Neural progenitor cell (in vitro differentiated cells): ENCODE measurements around the gene KLHDC4. TPM values are rescaled to one million over a fixed set of nuclear protein-coding genes. Genes with fewer than 3 reads are reported as not detected.

Experiments
- DNase-seq: peaks from one replicate; pipeline ENCODE4 v3.0.0-alpha.2; 2016; ENCODE audit warnings: low spot score
- H2AFZ ChIP-seq: fragments of 200-600 bp; sonication (generic); replicated peaks from 2 replicates; pipeline ENCODE4 v1.6.1; 2016; ENCODE audit warnings: antibody characterized with exemption
- H3F3A ChIP-seq: fragments of 200-600 bp; sonication (generic); 2 replicates; pipeline ENCODE4 v1.6.1; 2016; ENCODE audit warnings: antibody characterized with exemption, low read depth
- H3K27ac ChIP-seq: fragments of 200-600 bp; sonication (generic); 2 replicates; pipeline ENCODE4 v1.5.1; 2016; ENCODE audit warnings: mild to moderate bottlenecking
- H3K27me3 ChIP-seq: fragments of 200-600 bp; sonication (generic); 2 replicates; pipeline ENCODE4 v1.6.1; 2016; ENCODE audit warnings: mild to moderate bottlenecking, moderate library complexity
- H3K36me3 ChIP-seq: fragments of 200-600 bp; sonication (generic); 2 replicates; pipeline ENCODE4 v1.5.1; 2016
- H3K4me1 ChIP-seq: fragments of 200-600 bp; sonication (generic); 2 replicates; pipeline ENCODE4 v1.6.1; 2016; ENCODE audit warnings: mixed run types
- H3K4me2 ChIP-seq: fragments of 200-600 bp; sonication (generic); 2 replicates; pipeline ENCODE4 v1.6.1; 2016
- H3K4me3 ChIP-seq: fragments of 200-600 bp; sonication (generic); 2 replicates; pipeline ENCODE4 v1.5.1; 2016
- H3K79me2 ChIP-seq: fragments of 200-600 bp; sonication (generic); 2 replicates; pipeline ENCODE4 v1.6.1; 2016; ENCODE audit warnings: low read depth
- H3K9ac ChIP-seq: fragments of 200-600 bp; sonication (generic); 2 replicates; pipeline ENCODE4 v1.6.1; 2016
- H3K9me3 ChIP-seq: fragments of 200-600 bp; sonication (generic); 2 replicates; pipeline ENCODE4 v1.5.1; 2016; ENCODE audit warnings: low read depth
- H4K20me1 ChIP-seq: fragments of 200-600 bp; sonication (generic); 2 replicates; pipeline ENCODE4 v1.6.1; 2016; ENCODE audit warnings: low read depth
- H3K27ac Mint-ChIP-seq: 3 replicates; pipeline ENCODE4 v1.8.0; 2021; ENCODE audit warnings: mixed read lengths
- H3K27me3 Mint-ChIP-seq: 2 replicates; pipeline ENCODE4 v1.8.0; 2022; ENCODE audit warnings: low read depth, mild to moderate bottlenecking, inconsistent platforms, moderate library complexity, mixed read lengths; ENCODE audit not compliant: insufficient read depth
- H3K36me3 Mint-ChIP-seq: 3 replicates; pipeline ENCODE4 v1.8.0; 2021; ENCODE audit warnings: mixed read lengths
- H3K4me1 Mint-ChIP-seq: 3 replicates; pipeline ENCODE4 v1.8.0; 2021; ENCODE audit warnings: mixed read lengths
- H3K4me3 Mint-ChIP-seq: 3 replicates; pipeline ENCODE4 v1.8.0; 2021; ENCODE audit warnings: mild to moderate bottlenecking, moderate library complexity, mixed read lengths
- H3K9me3 Mint-ChIP-seq: 3 replicates; pipeline ENCODE4 v1.8.0; 2020; ENCODE audit warnings: mixed read lengths
- EZH2 ChIP-seq: fragments of 200-600 bp; sonication (generic); IDR thresholded peaks from 2 replicates; pipeline ENCODE4 v1.6.1; 2017; ENCODE audit warnings: antibody characterized with exemption, mild to moderate bottlenecking, moderate library complexity
- EZH2phosphoT487 ChIP-seq: fragments of 200-600 bp; sonication (generic); IDR thresholded peaks from 2 replicates; pipeline ENCODE4 v1.6.1; 2017; ENCODE audit warnings: antibody characterized with exemption
- total RNA-seq: library from RNA; depleted of rRNA; stranded (reverse); fragments of >200 nt; gene quantifications from 2 replicates; pipeline ENCODE4 v1.2.3, GENCODE V29; 2015; ENCODE audit warnings: low replicate concordance
- TF ChIP-seq, protein P1 (sequence below): fragments of 200-600 bp; sonication (generic); IDR thresholded peaks from 2 replicates; pipeline ENCODE4 v1.5.1; 2017; ENCODE audit warnings: antibody characterized with exemption, mild to moderate bottlenecking

Gene KLHDC4
- total RNA-seq, 1 donor from 2014 or later = 19.2 TPM

DNA sequence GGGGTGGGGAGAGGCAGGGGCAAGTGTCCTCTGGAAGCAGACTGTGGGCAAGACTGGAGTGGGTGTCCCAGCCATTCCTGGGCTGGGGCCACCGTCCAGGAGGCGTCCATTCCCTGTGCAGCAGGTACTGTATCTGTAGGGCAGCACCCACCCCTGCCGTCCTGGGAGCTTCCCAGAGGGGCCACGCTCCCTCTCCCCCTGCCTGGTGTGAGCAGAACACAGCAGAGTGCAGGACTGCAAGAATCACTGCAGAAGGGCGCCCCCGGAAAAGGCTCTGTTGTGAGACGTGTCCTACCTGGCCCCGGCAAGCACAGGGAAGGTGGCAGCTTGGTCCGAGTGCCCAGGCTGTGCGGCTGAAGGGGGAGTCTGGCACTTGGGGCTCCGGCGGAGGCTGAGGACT, 70.3 kb downstream of the KLHDC4 start:
- no peak overlapping the region for H3K9ac ChIP-seq
- TF ChIP-seq, protein P1, sequence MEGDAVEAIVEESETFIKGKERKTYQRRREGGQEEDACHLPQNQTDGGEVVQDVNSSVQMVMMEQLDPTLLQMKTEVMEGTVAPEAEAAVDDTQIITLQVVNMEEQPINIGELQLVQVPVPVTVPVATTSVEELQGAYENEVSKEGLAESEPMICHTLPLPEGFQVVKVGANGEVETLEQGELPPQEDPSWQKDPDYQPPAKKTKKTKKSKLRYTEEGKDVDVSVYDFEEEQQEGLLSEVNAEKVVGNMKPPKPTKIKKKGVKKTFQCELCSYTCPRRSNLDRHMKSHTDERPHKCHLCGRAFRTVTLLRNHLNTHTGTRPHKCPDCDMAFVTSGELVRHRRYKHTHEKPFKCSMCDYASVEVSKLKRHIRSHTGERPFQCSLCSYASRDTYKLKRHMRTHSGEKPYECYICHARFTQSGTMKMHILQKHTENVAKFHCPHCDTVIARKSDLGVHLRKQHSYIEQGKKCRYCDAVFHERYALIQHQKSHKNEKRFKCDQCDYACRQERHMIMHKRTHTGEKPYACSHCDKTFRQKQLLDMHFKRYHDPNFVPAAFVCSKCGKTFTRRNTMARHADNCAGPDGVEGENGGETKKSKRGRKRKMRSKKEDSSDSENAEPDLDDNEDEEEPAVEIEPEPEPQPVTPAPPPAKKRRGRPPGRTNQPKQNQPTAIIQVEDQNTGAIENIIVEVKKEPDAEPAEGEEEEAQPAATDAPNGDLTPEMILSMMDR = no peak
- TF ChIP-seq EZH2 = no peak
- no peak for TF ChIP-seq EZH2phosphoT487
- H3K9me3 Mint-ChIP-seq = no peaks in the 10 kb centered on the region
- peaks cover 11% of the 10 kb centered on the region for H4K20me1 ChIP-seq
- DNase-seq = no peak
- H3K36me3 ChIP-seq = no peaks in the 10 kb centered on the region
- H3K9me3 ChIP-seq = no peaks in the 10 kb centered on the region
- H3K27ac ChIP-seq = no peak overlapping the region
- no peak overlapping the region for H3K4me3 ChIP-seq
- no peaks in the 10 kb centered on the region for H3K79me2 ChIP-seq
- no peaks in the 10 kb centered on the region for H3K4me1 Mint-ChIP-seq
- H3K4me3 Mint-ChIP-seq = no peak overlapping the region
- H3K27me3 Mint-ChIP-seq = peaks cover 10% of the 10 kb centered on the region
- H3F3A ChIP-seq = no peaks in the 10 kb centered on the region
- no peaks in the 10 kb centered on the region for H3K4me1 ChIP-seq
- H3K27me3 ChIP-seq = no peaks in the 10 kb centered on the region
- H3K4me2 ChIP-seq = no peak overlapping the region
- no peak overlapping the region for H3K27ac Mint-ChIP-seq
- H3K36me3 Mint-ChIP-seq = peaks cover 5% of the 10 kb centered on the region
- H2AFZ ChIP-seq = no peak overlapping the region

DNA sequence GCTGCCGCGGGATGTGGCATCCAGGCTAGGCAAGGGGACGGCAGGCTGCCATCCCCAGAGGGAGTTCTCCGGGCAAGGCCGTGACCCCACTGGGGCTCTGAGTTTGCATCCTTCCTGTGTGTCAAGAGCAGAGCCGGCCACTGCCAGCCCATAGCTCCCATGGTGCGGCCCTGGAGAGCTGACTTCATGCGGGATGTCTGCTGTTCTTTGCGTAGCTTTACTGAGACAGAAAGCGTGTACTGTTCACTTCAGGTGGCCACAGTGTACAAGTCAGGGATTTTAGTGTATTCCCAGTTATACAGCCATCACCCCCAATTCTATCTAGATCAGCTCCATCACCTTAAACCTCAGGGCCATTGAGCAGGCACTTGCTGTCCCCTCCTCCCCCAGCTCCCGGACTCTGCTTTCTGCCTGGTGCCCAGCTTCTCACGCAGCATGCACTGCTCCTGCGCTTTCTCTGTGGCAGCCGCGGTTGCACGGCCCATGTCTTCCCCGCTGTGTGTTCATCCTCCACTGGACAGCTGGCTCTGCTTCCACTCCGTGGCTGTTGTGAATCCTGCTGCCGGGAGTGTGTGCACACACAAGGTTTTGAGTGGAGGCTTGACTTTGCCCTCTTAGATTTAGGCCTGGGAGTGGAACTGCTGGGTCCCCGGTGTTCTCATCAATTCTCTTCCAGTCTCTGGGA, 71.2 kb downstream of the KLHDC4 start:
- Mint-ChIP-seq H3K27me3 (peaks cover 10% of the 10 kb centered on the region), H3K9me3 (no peaks in the 10 kb centered on the region), H3K4me1 (no peaks in the 10 kb centered on the region), H3K4me3 (no peak overlapping the region), H3K36me3 (peaks cover 5% of the 10 kb centered on the region), H3K27ac (no peak overlapping the region)
- Histone ChIP-seq H3K27ac (no peak overlapping the region), H3K4me1 (no peaks in the 10 kb centered on the region), H2AFZ (no peak overlapping the region), H3K4me2 (no peak overlapping the region), H3K79me2 (no peaks in the 10 kb centered on the region), H3F3A (no peaks in the 10 kb centered on the region), H4K20me1 (peaks cover 11% of the 10 kb centered on the region), H3K9me3 (no peaks in the 10 kb centered on the region), H3K9ac (no peak overlapping the region), H3K36me3 (no peaks in the 10 kb centered on the region), H3K27me3 (no peaks in the 10 kb centered on the region), H3K4me3 (no peak overlapping the region)
- no peak for TF ChIP-seq EZH2
- TF ChIP-seq, protein P1 = no peak
- no peak for DNase-seq

DNA sequence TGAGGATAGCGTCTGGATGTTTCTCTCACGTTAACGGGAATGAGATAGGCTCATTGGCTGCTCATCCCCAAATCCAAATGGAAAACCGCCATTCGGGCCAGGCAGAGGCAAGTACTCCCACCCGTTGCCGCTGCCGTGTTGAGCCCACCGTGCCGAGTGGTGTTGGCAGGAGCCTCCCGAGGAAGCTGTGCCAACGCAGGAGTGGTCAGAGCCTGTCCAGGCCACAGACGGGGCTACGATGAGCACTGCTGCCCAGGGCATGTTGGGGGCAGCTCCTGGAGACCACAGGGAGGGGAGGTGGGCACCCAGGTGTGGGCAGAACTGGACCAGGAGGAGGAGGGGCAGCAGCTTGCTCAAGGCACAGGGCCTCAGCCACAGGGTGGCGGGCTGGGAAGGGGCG, 72.0 kb downstream of the KLHDC4 start:
- Histone ChIP-seq H3K9ac (no peak overlapping the region), H3K4me3 (no peak overlapping the region), H3K36me3 (no peaks in the 10 kb centered on the region), H3K27ac (no peak overlapping the region), H3K27me3 (no peaks in the 10 kb centered on the region), H3K9me3 (no peaks in the 10 kb centered on the region), H4K20me1 (peaks cover 11% of the 10 kb centered on the region), H3K79me2 (no peaks in the 10 kb centered on the region), H3K4me2 (no peak overlapping the region), H2AFZ (no peak overlapping the region), H3K4me1 (no peaks in the 10 kb centered on the region), H3F3A (no peaks in the 10 kb centered on the region)
- Mint-ChIP-seq H3K4me1 (no peaks in the 10 kb centered on the region), H3K36me3 (peaks cover 5% of the 10 kb centered on the region), H3K27me3 (peaks cover 10% of the 10 kb centered on the region), H3K27ac (no peak overlapping the region), H3K4me3 (no peak overlapping the region), H3K9me3 (no peaks in the 10 kb centered on the region)
- TF ChIP-seq EZH2phosphoT487 (no peak), EZH2 (no peak)
- TF ChIP-seq, protein P1 = no peak
- DNase-seq = no peak
